ENCODE measurements around the gene SMIM13. TPM values are rescaled to one million over a fixed set of nuclear protein-coding genes. Genes with fewer than 3 reads are reported as not detected.

SMIM13 gene
- total RNA-seq, 1 experiment from 2014 or later, result 22.2 TPM

DNA sequence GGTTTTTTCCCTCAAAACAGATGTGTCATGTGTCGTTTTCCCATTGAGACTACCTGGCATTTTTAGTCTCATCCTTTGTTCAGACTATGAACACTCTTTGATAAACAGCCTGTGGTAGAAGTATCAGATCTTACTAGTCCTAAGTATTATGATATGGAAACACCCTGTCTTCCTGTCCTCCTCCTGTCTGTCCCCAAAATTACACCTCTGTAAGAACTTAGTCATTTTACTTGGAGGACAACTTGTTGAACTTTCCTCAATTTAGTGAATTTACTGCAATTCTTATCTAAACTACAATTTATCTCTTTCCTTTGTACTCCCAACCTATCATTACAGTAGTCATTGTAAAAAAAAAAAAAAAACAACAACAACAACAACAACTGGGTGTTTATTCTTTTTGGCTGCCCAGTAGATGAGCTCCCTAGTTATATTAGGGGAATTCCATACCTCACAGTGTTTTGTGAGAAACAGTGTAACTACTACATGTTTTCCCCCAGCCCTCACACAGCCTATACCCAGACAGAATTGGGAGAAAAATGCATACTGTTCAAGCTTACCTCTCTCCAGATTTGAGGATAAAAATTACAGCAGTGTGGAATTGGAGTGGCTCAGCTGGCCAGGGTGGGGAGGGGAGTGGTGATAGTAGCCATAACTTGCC lies 36.4 kb downstream of the SMIM13 start:
- POLR2A ChIA-PET (ENCODE audit: unreplicated experiment), result interaction anchor here (0.6 to 0.7 kb wide), 2 partner anchors 87 to 641 kb away, joined by 4 to 5 read pairs; no protein-coding TSS in a partner anchor
- H3F3A ChIP-seq (ENCODE audit: insufficient read depth, low read depth), result no peaks in the 10 kb centered on the region
- H3K9me3 ChIP-seq (ENCODE audit: insufficient read depth, low read depth), result no peaks in the 10 kb centered on the region
- CTCF ChIA-PET, result no interaction called here
- H3K4me3 ChIP-seq, result no peak overlapping the region
- TF ChIP-seq, protein P1, sequence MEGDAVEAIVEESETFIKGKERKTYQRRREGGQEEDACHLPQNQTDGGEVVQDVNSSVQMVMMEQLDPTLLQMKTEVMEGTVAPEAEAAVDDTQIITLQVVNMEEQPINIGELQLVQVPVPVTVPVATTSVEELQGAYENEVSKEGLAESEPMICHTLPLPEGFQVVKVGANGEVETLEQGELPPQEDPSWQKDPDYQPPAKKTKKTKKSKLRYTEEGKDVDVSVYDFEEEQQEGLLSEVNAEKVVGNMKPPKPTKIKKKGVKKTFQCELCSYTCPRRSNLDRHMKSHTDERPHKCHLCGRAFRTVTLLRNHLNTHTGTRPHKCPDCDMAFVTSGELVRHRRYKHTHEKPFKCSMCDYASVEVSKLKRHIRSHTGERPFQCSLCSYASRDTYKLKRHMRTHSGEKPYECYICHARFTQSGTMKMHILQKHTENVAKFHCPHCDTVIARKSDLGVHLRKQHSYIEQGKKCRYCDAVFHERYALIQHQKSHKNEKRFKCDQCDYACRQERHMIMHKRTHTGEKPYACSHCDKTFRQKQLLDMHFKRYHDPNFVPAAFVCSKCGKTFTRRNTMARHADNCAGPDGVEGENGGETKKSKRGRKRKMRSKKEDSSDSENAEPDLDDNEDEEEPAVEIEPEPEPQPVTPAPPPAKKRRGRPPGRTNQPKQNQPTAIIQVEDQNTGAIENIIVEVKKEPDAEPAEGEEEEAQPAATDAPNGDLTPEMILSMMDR (conservative IDR thresholded peaks at IDR 0.05), result no peak
- TF ChIP-seq EZH2 (IDR thresholded peaks at IDR 0.05; ENCODE audit: low read depth), result no peak
- H3K4me2 ChIP-seq, result no peak overlapping the region
- intact Hi-C loops (cut with micrococcal nuclease; ENCODE audit: unreplicated experiment), result no loop called here
- H3K9me2 ChIP-seq (ENCODE audit: insufficient read depth), result no peaks in the 10 kb centered on the region
- no peaks in the 10 kb centered on the region for H3K36me3 ChIP-seq (ENCODE audit: low read depth)
- H3K79me2 ChIP-seq (ENCODE audit: low read depth), result peaks cover 11% of the 10 kb centered on the region
- no peaks in the 10 kb centered on the region for H3K4me1 ChIP-seq (replicated peaks; ENCODE audit: insufficient read depth)
- H4K20me1 ChIP-seq (ENCODE audit: insufficient read depth), result no peaks in the 10 kb centered on the region
- H3K27ac ChIP-seq, result no peak overlapping the region
- no peaks in the 10 kb centered on the region for H3K27me3 ChIP-seq (ENCODE audit: insufficient read depth, low read depth)
- no peak overlapping the region for H2AFZ ChIP-seq
- DNase-seq, result no peak
- BruUV-seq (replicated peaks), result no TSS peak

DNA sequence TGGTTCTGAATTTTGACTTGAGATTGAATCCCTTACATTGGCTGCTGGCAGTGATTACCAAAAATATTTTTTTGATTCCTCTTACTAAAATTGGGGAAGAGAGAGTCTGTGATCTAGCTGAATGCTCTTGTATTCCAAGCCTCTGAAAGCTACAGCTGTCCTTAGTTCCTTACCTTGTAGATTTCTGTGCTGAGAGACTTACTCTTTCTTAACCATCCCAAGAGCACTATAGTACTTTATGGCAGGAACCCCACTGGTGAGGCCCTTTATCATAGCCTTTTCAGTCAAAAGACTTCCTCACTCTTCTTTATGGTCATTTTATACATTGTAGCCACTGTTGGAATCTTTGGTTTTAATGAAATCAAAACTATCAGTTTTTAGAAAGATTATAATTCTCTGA lies 37.0 kb downstream of the SMIM13 start:
- no peak for DNase-seq
- H2AFZ ChIP-seq, result no peak overlapping the region
- peaks cover 11% of the 10 kb centered on the region for H3K79me2 ChIP-seq (ENCODE audit: low read depth)
- CTCF ChIA-PET, result no interaction called here
- intact Hi-C loops (cut with micrococcal nuclease; ENCODE audit: unreplicated experiment), result no loop called here
- no peak overlapping the region for H3K4me2 ChIP-seq
- H3K4me3 ChIP-seq, result no peak overlapping the region
- no peaks in the 10 kb centered on the region for H3K9me3 ChIP-seq (ENCODE audit: insufficient read depth, low read depth)
- no peaks in the 10 kb centered on the region for H3F3A ChIP-seq (ENCODE audit: insufficient read depth, low read depth)
- POLR2A ChIA-PET (ENCODE audit: unreplicated experiment), result no interaction called here
- no peaks in the 10 kb centered on the region for H4K20me1 ChIP-seq (ENCODE audit: insufficient read depth)
- H3K36me3 ChIP-seq (ENCODE audit: low read depth), result peaks cover 4% of the 10 kb centered on the region; the same call in 1 of the 2 replicates
- no peaks in the 10 kb centered on the region for H3K4me1 ChIP-seq (replicated peaks; ENCODE audit: insufficient read depth)
- BruUV-seq (replicated peaks), result no TSS peak
- H3K27me3 ChIP-seq (ENCODE audit: insufficient read depth, low read depth), result no peaks in the 10 kb centered on the region
- no peak overlapping the region for H3K27ac ChIP-seq
- TF ChIP-seq, protein P1 (conservative IDR thresholded peaks at IDR 0.05), result no peak
- TF ChIP-seq EZH2 (IDR thresholded peaks at IDR 0.05; ENCODE audit: low read depth), result no peak
- H3K9me2 ChIP-seq (ENCODE audit: insufficient read depth), result no peaks in the 10 kb centered on the region

DNA sequence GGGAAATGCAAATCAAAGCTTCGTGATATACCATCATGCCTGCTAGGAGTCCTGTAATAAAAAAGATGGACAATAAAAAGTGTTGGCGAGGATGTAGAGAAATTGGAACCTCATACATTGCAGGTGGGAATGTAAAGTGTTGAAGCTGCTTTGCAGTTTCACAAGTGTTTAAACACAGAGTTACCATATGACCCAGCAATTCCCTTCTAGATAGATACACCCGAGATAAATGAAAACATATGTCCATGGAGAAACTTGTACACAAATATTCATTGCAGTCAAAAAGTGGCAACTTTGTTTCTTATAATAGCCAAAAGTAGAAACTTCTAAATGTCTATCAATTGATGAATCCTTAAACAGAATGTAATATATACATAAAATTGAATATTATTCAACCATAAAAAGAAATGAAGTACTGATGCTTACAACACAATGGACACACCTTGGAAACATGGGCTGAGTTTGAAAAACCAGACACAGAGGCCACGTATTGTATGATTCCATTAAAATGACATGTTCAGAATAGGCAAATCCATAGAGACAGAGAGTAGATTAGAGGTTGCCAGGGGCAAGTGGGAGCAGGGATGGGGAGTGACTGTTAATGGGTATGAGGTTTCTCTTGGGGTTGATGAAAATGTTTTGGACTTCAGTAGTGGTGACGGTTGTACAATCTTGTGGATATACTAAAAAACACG lies 38.7 kb downstream of the SMIM13 start:
- Histone ChIP-seq H3K4me2 (no peak overlapping the region), H3K4me3 (no peak overlapping the region), H3K27ac (no peak overlapping the region), H3K36me3 (ENCODE audit: low read depth) (peaks cover 8% of the 10 kb centered on the region; the same call in 1 of the 2 replicates), H3K79me2 (ENCODE audit: low read depth) (peaks cover 8% of the 10 kb centered on the region), H4K20me1 (ENCODE audit: insufficient read depth) (no peaks in the 10 kb centered on the region), H3K27me3 (ENCODE audit: insufficient read depth, low read depth) (no peaks in the 10 kb centered on the region), H3K9me2 (ENCODE audit: insufficient read depth) (no peaks in the 10 kb centered on the region), H3K9me3 (ENCODE audit: insufficient read depth, low read depth) (no peaks in the 10 kb centered on the region), H3F3A (ENCODE audit: insufficient read depth, low read depth) (no peaks in the 10 kb centered on the region), H3K4me1 (replicated peaks; ENCODE audit: insufficient read depth) (no peaks in the 10 kb centered on the region), H2AFZ (no peak overlapping the region)
- no TSS peak for BruUV-seq (replicated peaks)
- CTCF ChIA-PET, result no interaction called here
- intact Hi-C loops (cut with micrococcal nuclease; ENCODE audit: unreplicated experiment), result no loop called here
- no peak for TF ChIP-seq EZH2 (IDR thresholded peaks at IDR 0.05; ENCODE audit: low read depth)
- TF ChIP-seq, protein P1 (conservative IDR thresholded peaks at IDR 0.05), result no peak
- POLR2A ChIA-PET (ENCODE audit: unreplicated experiment), result no interaction called here
- DNase-seq, result no peak

All from PC-9 (cell line).